HEK293 (cell line): ENCODE results near the gene ARHGAP15.

Experiments
- CTCF ChIA-PET: fragments of 350-600 bp; formaldehyde crosslinking; extraction: SDS; loops from one replicate; lab custom pipeline; 2021; ENCODE audit warnings: antibody characterized with exemption; lab: Yijun Ruan, JAX
- POLR2A ChIA-PET: fragments of 300-600 bp; formaldehyde crosslinking; extraction: SDS; loops from one replicate; lab custom pipeline; 2020; ENCODE audit warnings: antibody characterized with exemption, inconsistent platforms; lab: Yijun Ruan, JAX
- H3K27ac ChIP-seq: fragments of 200-500 bp; sonication (Bioruptor generic); 2 replicates; pipeline ENCODE4 v1.5.1; 2014; ENCODE audit warnings: low read depth, low read length, control low read depth, inconsistent platforms; ENCODE audit errors: extremely low read depth
- H3K36me3 ChIP-seq, 2 experiments: fragments of 200-500 bp in 1 of 2; sonication (Bioruptor generic) in 1 of 2; 1 replicate in 1 of 2; 2 replicates in 1 of 2; pipeline ENCODE4 v1.5.1; 2014 to 2017; ENCODE audit warnings: inconsistent platforms in 2 of 2, low read length in 2 of 2; ENCODE audit not compliant: control insufficient read depth in 2 of 2, insufficient read depth in 1 of 2
- H3K4me1 ChIP-seq: fragments of 200-500 bp; sonication (Bioruptor generic); 2 replicates; pipeline ENCODE4 v1.5.1; 2014; ENCODE audit warnings: mild to moderate bottlenecking, low read length, inconsistent platforms; ENCODE audit not compliant: control insufficient read depth, insufficient read depth
- H3K4me3 ChIP-seq: 2 replicates; pipeline ENCODE4 v1.5.1; 2011; ENCODE audit warnings: low read depth, mild to moderate bottlenecking, control low read depth, low read length, moderate library complexity
- H3K9me3 ChIP-seq: fragments of 200-500 bp; sonication (Bioruptor generic); 2 replicates; pipeline ENCODE4 v1.5.1; 2014; ENCODE audit warnings: low read depth, low read length, inconsistent platforms; ENCODE audit not compliant: control insufficient read depth, insufficient read depth
- EGR2 ChIP-seq: fragments of 450-650 bp; formaldehyde crosslinking; IDR thresholded peaks from 2 replicates; pipeline ENCODE4 v1.5.1; 2016; ENCODE audit warnings: low read depth, missing biosample characterization, missing genetic modification characterization
- ZBTB11 ChIP-seq: fragments of 450-650 bp; formaldehyde crosslinking; conservative IDR thresholded peaks from 2 replicates; pipeline ENCODE4 v1.5.1; 2016; ENCODE audit warnings: low read depth, missing biosample characterization, missing genetic modification characterization
- ZBTB7A ChIP-seq: fragments of 450-650 bp; formaldehyde crosslinking; IDR thresholded peaks from 2 replicates; pipeline ENCODE4 v1.5.1; 2016; ENCODE audit warnings: low read depth, missing biosample characterization, missing genetic modification characterization
- ZEB2 ChIP-seq: fragments of 450-650 bp; formaldehyde crosslinking; IDR thresholded peaks from 2 replicates; pipeline ENCODE4 v1.5.1; 2016; ENCODE audit warnings: missing biosample characterization, missing genetic modification characterization
- ZFP37 ChIP-seq: fragments of 450-650 bp; formaldehyde crosslinking; IDR thresholded peaks from 2 replicates; pipeline ENCODE4 v1.5.1; 2016; ENCODE audit warnings: missing biosample characterization, missing genetic modification characterization
- ZNF146 ChIP-seq: fragments of 450-650 bp; formaldehyde crosslinking; IDR thresholded peaks from 2 replicates; pipeline ENCODE4 v1.5.1; 2016; ENCODE audit warnings: missing biosample characterization, missing genetic modification characterization
- ZNF175 ChIP-seq: fragments of 450-650 bp; formaldehyde crosslinking; IDR thresholded peaks from 2 replicates; pipeline ENCODE4 v1.5.1; 2016; ENCODE audit warnings: missing biosample characterization, missing genetic modification characterization
- ZNF239 ChIP-seq: fragments of 450-650 bp; formaldehyde crosslinking; IDR thresholded peaks from 2 replicates; pipeline ENCODE4 v1.5.1; 2016; ENCODE audit warnings: missing biosample characterization, missing genetic modification characterization
- ZNF311 ChIP-seq: fragments of 450-650 bp; formaldehyde crosslinking; IDR thresholded peaks from 2 replicates; pipeline ENCODE4 v1.5.1; 2017; ENCODE audit warnings: missing biosample characterization, missing genetic modification characterization, borderline replicate concordance
- ZNF350 ChIP-seq: fragments of 450-650 bp; formaldehyde crosslinking; IDR thresholded peaks from 2 replicates; pipeline ENCODE4 v1.5.0; 2017; ENCODE audit warnings: missing biosample characterization, mild to moderate bottlenecking, missing genetic modification characterization
- ZNF362 ChIP-seq: fragments of 450-650 bp; formaldehyde crosslinking; IDR thresholded peaks from 2 replicates; pipeline ENCODE4 v1.5.1; 2016; ENCODE audit warnings: missing biosample characterization, missing genetic modification characterization
- ZNF473 ChIP-seq: fragments of 450-650 bp; formaldehyde crosslinking; IDR thresholded peaks from 2 replicates; pipeline ENCODE4 v1.5.1; 2017; ENCODE audit warnings: missing biosample characterization, missing genetic modification characterization
- ZNF518A ChIP-seq: fragments of 450-650 bp; formaldehyde crosslinking; conservative IDR thresholded peaks from 2 replicates; pipeline ENCODE4 v1.5.1; 2016; ENCODE audit warnings: low read depth, missing biosample characterization, missing genetic modification characterization
- ZNF521 ChIP-seq: fragments of 450-650 bp; formaldehyde crosslinking; IDR thresholded peaks from 2 replicates; pipeline ENCODE4 v1.5.1; 2017; ENCODE audit warnings: missing biosample characterization, mild to moderate bottlenecking, missing genetic modification characterization
- ZNF529 ChIP-seq: fragments of 450-650 bp; formaldehyde crosslinking; IDR thresholded peaks from 2 replicates; pipeline ENCODE4 v1.5.1; 2017; ENCODE audit warnings: missing genetic modification characterization, missing biosample characterization; ENCODE audit not compliant: insufficient replicate concordance
- ZNF560 ChIP-seq: fragments of 450-650 bp; formaldehyde crosslinking; IDR thresholded peaks from 2 replicates; pipeline ENCODE4 v1.5.1; 2017; ENCODE audit warnings: missing biosample characterization, missing genetic modification characterization, borderline replicate concordance
- ZNF596 ChIP-seq: fragments of 450-650 bp; IDR thresholded peaks from 2 replicates; pipeline ENCODE4 v1.5.0; 2018; ENCODE audit warnings: missing biosample characterization, mild to moderate bottlenecking, missing genetic modification characterization, moderate library complexity
- ZNF610 ChIP-seq: fragments of 450-650 bp; formaldehyde crosslinking; IDR thresholded peaks from 2 replicates; pipeline ENCODE4 v1.5.1; 2016; ENCODE audit warnings: missing biosample characterization, missing genetic modification characterization, borderline replicate concordance
- ZNF692 ChIP-seq: fragments of 450-650 bp; formaldehyde crosslinking; IDR thresholded peaks from 2 replicates; pipeline ENCODE4 v1.5.1; 2016; ENCODE audit warnings: missing biosample characterization, missing genetic modification characterization
- ZNF791 ChIP-seq: fragments of 450-650 bp; formaldehyde crosslinking; IDR thresholded peaks from 2 replicates; pipeline ENCODE4 v1.5.1; 2016; ENCODE audit warnings: missing biosample characterization, missing genetic modification characterization
- ZNF830 ChIP-seq: fragments of 450-650 bp; IDR thresholded peaks from 2 replicates; pipeline ENCODE4 v1.5.0; 2018; ENCODE audit warnings: missing biosample characterization, missing genetic modification characterization, low read depth, mild to moderate bottlenecking, moderate library complexity
- ZSCAN18 ChIP-seq: fragments of 450-650 bp; formaldehyde crosslinking; IDR thresholded peaks from 2 replicates; pipeline ENCODE4 v1.5.1; 2016; ENCODE audit warnings: missing biosample characterization, missing genetic modification characterization

Gene ARHGAP15

GRCh38 chr2:143436951-143437350 is 307.7 kb downstream of the ARHGAP15 start:
- H3K4me3 ChIP-seq: no peak overlapping the region
- H3K27ac ChIP-seq: no peak overlapping the region
- H3K4me1 ChIP-seq: no peaks in the 10 kb centered on the region
- POLR2A ChIA-PET: no interaction called here
- H3K36me3 ChIP-seq: no peaks in the 10 kb centered on the region
- no peaks in the 10 kb centered on the region for H3K9me3 ChIP-seq
- CTCF ChIA-PET: interaction anchor here (0.9 kb wide), 1 partner anchor 16 kb away, joined by 3 read pairs; no protein-coding TSS in a partner anchor
- TF ChIP-seq ZNF350 (tag by site-specific recombination) (no peak), ZNF560 (tag by site-specific recombination) (no peak), ZNF146 (tag by site-specific recombination) (no peak), ZSCAN18 (tag by site-specific recombination) (no peak), ZNF175 (tag by site-specific recombination) (no peak), ZBTB11 (tag by site-specific recombination) (no peak)

GRCh38 chr2:143440411-143441012 is 311.3 kb downstream of the ARHGAP15 start:
- Histone ChIP-seq H3K4me3 (no peak overlapping the region), H3K9me3 (no peaks in the 10 kb centered on the region), H3K4me1 (no peaks in the 10 kb centered on the region), H3K27ac (no peak overlapping the region), H3K36me3 (no peaks in the 10 kb centered on the region)
- POLR2A ChIA-PET: no interaction called here
- CTCF ChIA-PET: no interaction called here
- TF ChIP-seq ZNF830 (tag by site-specific recombination) (no peak), ZNF529 (tag by site-specific recombination) (no peak), ZNF791 (no peak), ZNF596 (no peak), ZEB2 (tag by site-specific recombination) (no peak), ZFP37 (tag by site-specific recombination) (no peak), ZNF610 (tag by site-specific recombination) (no peak), ZNF473 (tag by site-specific recombination) (no peak), ZNF518A (no peak), ZNF692 (no peak), ZNF521 (tag by site-specific recombination) (no peak), ZNF239 (no peak), ZNF362 (no peak), ZNF311 (tag by site-specific recombination) (no peak), EGR2 (tag by site-specific recombination) (no peak), ZBTB7A (tag by site-specific recombination) (no peak)
